IMR-90 (cell line): Measurements from ENCODE around the gene CERS6. TPM values are rescaled to one million over a fixed set of nuclear protein-coding genes. Genes with fewer than 3 reads are reported as not detected.
"Not testable (repeated sequence)": the region's sequence is repeated elsewhere in the genome, so short reads cannot be mapped to it uniquely, and the experiment has no call there.

Experiments used
- ATAC-seq: fragments of 200-7000 bp; cut with Tn5 transposase; 2 replicates; pipeline ENCODE4 v1.9.1; 2020; ENCODE audit warnings: low read depth, mild to moderate bottlenecking, moderate library complexity
- BruUV-seq: library from RNA; stranded (reverse); fragments of 400-500 nt; replicated peaks from 2 replicates; lab custom pipeline; 2021; lab: Mats Ljungman, UMichigan
- CTCF ChIA-PET: fragments of 300-600 bp; formaldehyde crosslinking; extraction: SDS; loops from one replicate; lab custom pipeline; 2021; ENCODE audit warnings: antibody characterized with exemption; lab: Yijun Ruan, JAX
- POLR2A ChIA-PET: fragments of 300-600 bp; sonication (Branson Sonifier 250); formaldehyde crosslinking; loops from one replicate; lab custom pipeline; 2022; ENCODE audit warnings: antibody characterized with exemption; ENCODE audit not compliant: unreplicated experiment; lab: Charles Lee
- DNase-seq: peaks from one replicate; pipeline ENCODE4 v3.0.0; 2013
- H2AFZ ChIP-seq: replicated peaks from 2 replicates; pipeline ENCODE3; 2013; ENCODE audit warnings: low read length, mild to moderate bottlenecking; ENCODE audit not compliant: poor library complexity
- H2AK5ac ChIP-seq: 2 replicates; pipeline ENCODE4 v1.6.1; 2013; ENCODE audit warnings: low read depth, low read length, inconsistent platforms
- H2AK9ac ChIP-seq: replicated peaks from 2 replicates; pipeline ENCODE3; 2013; ENCODE audit warnings: mild to moderate bottlenecking, low read depth, low read length, moderate library complexity; ENCODE audit not compliant: poor library complexity
- H2BK120ac ChIP-seq: 2 replicates; pipeline ENCODE4 v1.6.1; 2013; ENCODE audit warnings: low read depth, low read length, inconsistent platforms
- H2BK15ac ChIP-seq: 3 replicates; pipeline ENCODE4 v1.6.1; 2013; ENCODE audit warnings: low read depth, low read length, inconsistent platforms
- H2BK20ac ChIP-seq: 2 replicates; pipeline ENCODE4 v1.6.1; 2013; ENCODE audit warnings: low read depth, mild to moderate bottlenecking, inconsistent platforms, low read length, moderate library complexity
- H2BK5ac ChIP-seq: 2 replicates; pipeline ENCODE4 v1.6.1; 2013; ENCODE audit warnings: mild to moderate bottlenecking, low read depth, low read length, inconsistent platforms; ENCODE audit not compliant: poor library complexity, severe bottlenecking
- H3K14ac ChIP-seq: replicated peaks from 2 replicates; pipeline ENCODE4 v1.6.1; 2013; ENCODE audit warnings: low read depth, low read length, inconsistent platforms
- H3K18ac ChIP-seq: 2 replicates; pipeline ENCODE4 v1.6.1; 2013; ENCODE audit warnings: low read depth, low read length, control low read depth
- H3K23ac ChIP-seq: 2 replicates; pipeline ENCODE4 v1.6.1; 2013; ENCODE audit warnings: low read depth, low read length, inconsistent platforms
- H3K27ac ChIP-seq: 2 replicates; pipeline ENCODE4 v1.5.1; 2013; ENCODE audit warnings: mild to moderate bottlenecking, control low read depth, low read length; ENCODE audit not compliant: insufficient read depth
- H3K27me3 ChIP-seq: 2 replicates; pipeline ENCODE4 v1.6.1; 2013; ENCODE audit warnings: low read length; ENCODE audit not compliant: control insufficient read depth, insufficient read depth
- H3K36me3 ChIP-seq: 2 replicates; pipeline ENCODE4 v1.6.1; 2013; ENCODE audit warnings: low read length, mixed read lengths; ENCODE audit not compliant: control insufficient read depth, insufficient read depth
- H3K4ac ChIP-seq: 2 replicates; pipeline ENCODE4 v1.6.1; 2013; ENCODE audit warnings: low read depth, low read length, inconsistent platforms
- H3K4me1 ChIP-seq: 2 replicates; pipeline ENCODE4 v1.6.1; 2013; ENCODE audit warnings: low read length, mixed read lengths; ENCODE audit not compliant: control insufficient read depth, insufficient read depth
- H3K4me2 ChIP-seq: 2 replicates; pipeline ENCODE4 v1.6.1; 2013; ENCODE audit warnings: low read depth, mild to moderate bottlenecking, control low read depth, low read length, moderate library complexity
- H3K4me3 ChIP-seq: 2 replicates; pipeline ENCODE4 v1.5.1; 2013; ENCODE audit warnings: low read depth, mild to moderate bottlenecking, control low read depth, low read length, moderate library complexity; ENCODE audit not compliant: insufficient read depth
- H3K56ac ChIP-seq: 2 replicates; pipeline ENCODE4 v1.6.1; 2013; ENCODE audit warnings: low read length, inconsistent platforms; ENCODE audit not compliant: insufficient read depth; ENCODE audit errors: extremely low read depth
- H3K79me1 ChIP-seq, 2 experiments: 2 replicates each; pipeline ENCODE4 v1.6.1; 2013; ENCODE audit warnings: low read length in 2 of 2, inconsistent platforms in 1 of 2, low read depth in 1 of 2
- H3K9ac ChIP-seq: 2 replicates; pipeline ENCODE4 v1.6.1; 2013; ENCODE audit warnings: low read depth, low read length, control low read depth
- H3K9me1 ChIP-seq: 2 replicates; pipeline ENCODE4 v1.6.1; 2013; ENCODE audit warnings: low read length, inconsistent platforms; ENCODE audit not compliant: insufficient read depth
- H3K9me3 ChIP-seq: 2 replicates; pipeline ENCODE4 v1.6.1; 2013; ENCODE audit warnings: low read length; ENCODE audit not compliant: control insufficient read depth, insufficient read depth
- H4K20me1 ChIP-seq: 2 replicates; pipeline ENCODE4 v1.6.1; 2013; ENCODE audit warnings: low read length, inconsistent platforms; ENCODE audit not compliant: insufficient read depth
- H4K5ac ChIP-seq: 2 replicates; pipeline ENCODE4 v1.6.1; 2013; ENCODE audit warnings: mild to moderate bottlenecking, low read depth, low read length, control low read depth
- H4K8ac ChIP-seq, 2 experiments: 2 replicates each; pipeline ENCODE4 v1.6.1; 2013; ENCODE audit warnings: low read depth in 2 of 2, low read length in 2 of 2, control low read depth in 1 of 2, inconsistent platforms in 1 of 2
- H4K91ac ChIP-seq: 2 replicates; pipeline ENCODE4 v1.6.1; 2013; ENCODE audit warnings: low read depth, low read length, inconsistent platforms; ENCODE audit not compliant: insufficient read depth
- WGBS, 2 experiments: methylation state at CpG; one replicate each; pipeline versions ENCODE4 v1.1.5 to v1.1.7; 2013; ENCODE audit warnings: missing lambda C conversion rate in 2 of 2; ENCODE audit not compliant: insufficient read length in 1 of 2; ENCODE audit errors: extremely low coverage in 2 of 2; 5-methylcytosine and 5-hydroxymethylcytosine counted together
- dilution Hi-C: fragments of 300-500 bp; cut with HindIII; formaldehyde crosslinking; loops from one replicate; pipeline ENCODE4 v1.14.3; 2018; ENCODE audit warnings: low sequenced_read_pairs; ENCODE audit not compliant: unreplicated experiment
- in situ Hi-C: fragments of 300-500 bp; cut with MboI; formaldehyde crosslinking; loops from 3 replicates; pipeline ENCODE4 v1.14.3; 2019; ENCODE audit warnings: low sequenced_read_pairs, inconsistent platforms, mixed read lengths
- intact Hi-C: fragments of 100-400 bp; cut with micrococcal nuclease; formaldehyde crosslinking; loops from 2 replicates; pipeline ENCODE4 v1.10.0; 2022
- polyA plus RNA-seq, 3 experiments: library from polyadenylated mRNA; depleted of rRNA; stranded (reverse); fragments of >200 nt; gene quantifications; 2 replicates each; pipeline ENCODE4 v1.2.3, GENCODE V29; 2012; ENCODE audit warnings: low replicate concordance in 1 of 3
- total RNA-seq: library from RNA; depleted of rRNA; stranded (reverse); fragments of >200 nt; gene quantifications from 2 replicates; pipeline ENCODE4 v1.2.3, GENCODE V29; 2012

Gene CERS6
- total and polyA plus RNA-seq, 2 of the 4 experiments (the other 2 are of a cell fraction) = 2.1 to 5.7 TPM

GRCh38 chr2:168502852-168503251, 46.8 kb downstream of the CERS6 start:
- H3K9ac ChIP-seq, H3K36me3 ChIP-seq, POLR2A ChIA-PET, CTCF ChIA-PET, H2BK120ac ChIP-seq, H3K14ac ChIP-seq, H2AK9ac ChIP-seq, H2BK5ac ChIP-seq, H3K9me3 ChIP-seq, DNase-seq, BruUV-seq, H3K79me1 ChIP-seq, ATAC-seq, H4K91ac ChIP-seq, H3K4me2 ChIP-seq, in situ Hi-C loops, H3K4me1 ChIP-seq, dilution Hi-C loops, H4K20me1 ChIP-seq, H2AK5ac ChIP-seq, H3K4me3 ChIP-seq, H3K23ac ChIP-seq, H3K27ac ChIP-seq, H3K27me3 ChIP-seq, H2BK20ac ChIP-seq, H2BK15ac ChIP-seq, H2AFZ ChIP-seq, H4K8ac ChIP-seq, H3K4ac ChIP-seq, H3K9me1 ChIP-seq, H3K18ac ChIP-seq, intact Hi-C loops, H4K5ac ChIP-seq, H3K56ac ChIP-seq: not testable (repeated sequence)
- no CpG with 5 or more reads among the region's 2 CpGs for WGBS, 2 experiments
